Astrocyte (in vitro differentiated cells and primary cell): ENCODE data around the gene NARS2.
"Not testable (repeated sequence)": the region's sequence is repeated elsewhere in the genome, so short reads cannot be mapped to it uniquely, and the experiment has no call there.

Experiments
- CTCF ChIP-seq: IDR thresholded peaks from 2 replicates; pipeline ENCODE4 v1.5.1; 2011; ENCODE audit warnings: low read depth, mild to moderate bottlenecking, inconsistent platforms, low read length, moderate library complexity; ENCODE audit not compliant: insufficient read depth
- EZH2 ChIP-seq: IDR thresholded peaks from 2 replicates; pipeline ENCODE4 v1.6.1; 2012; ENCODE audit warnings: mild to moderate bottlenecking, low read length, inconsistent platforms; ENCODE audit not compliant: insufficient read depth

- TF ChIP-seq EZH2, CTCF: not testable (repeated sequence)
Observed at GRCh38 chr11:78464787-78465168, 109.9 kb downstream of the NARS2 start.
